PC-3 (cell line): ENCODE data around the gene ADAM12.

Experiments used
- EZH2phosphoT487 ChIP-seq: fragments of 300-600 bp; sonication (generic); IDR thresholded peaks from 2 replicates; pipeline ENCODE4 v1.6.1; 2018; ENCODE audit warnings: mild to moderate bottlenecking, antibody characterized with exemption, low read length, borderline replicate concordance
- TF ChIP-seq, protein P1 (sequence below): fragments of 300-600 bp; sonication (generic); conservative IDR thresholded peaks from 2 replicates; pipeline ENCODE4 v1.5.1; 2017; ENCODE audit warnings: antibody characterized with exemption, low read depth, mild to moderate bottlenecking, low read length

DNA sequence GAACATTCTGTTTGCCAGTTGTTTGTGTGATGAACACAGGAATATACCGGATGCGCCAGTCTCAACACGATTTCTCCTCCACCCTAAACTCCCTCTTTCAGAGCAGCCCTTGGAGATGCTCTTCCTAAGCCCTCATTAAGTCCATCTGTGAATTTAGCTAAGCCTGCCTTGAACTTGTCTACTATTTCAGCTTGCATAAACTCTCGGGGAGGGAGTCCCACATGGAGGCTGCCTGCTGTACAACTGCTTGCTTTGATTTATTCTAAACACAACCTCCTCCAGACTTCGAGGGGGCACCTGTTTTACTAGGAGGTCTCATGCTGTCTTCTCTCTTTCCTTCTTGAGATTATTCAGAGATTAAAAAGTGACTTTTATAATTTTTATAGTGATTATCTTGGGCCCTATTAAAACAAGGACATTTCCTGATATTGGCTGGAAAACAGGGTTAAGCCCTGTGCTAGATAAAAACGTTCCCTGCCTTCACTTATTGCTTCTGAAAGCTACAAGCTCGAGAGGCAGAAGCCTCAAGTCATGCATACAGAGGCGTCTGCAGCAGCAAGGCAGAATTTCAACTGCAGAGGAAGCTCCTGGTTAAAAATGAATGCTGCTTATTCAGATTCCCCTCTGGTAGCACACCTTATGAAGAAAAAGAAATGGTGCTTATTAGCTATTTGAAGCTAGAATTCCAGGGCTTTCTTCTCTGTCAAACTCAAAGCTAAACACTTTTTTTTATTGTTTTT, 317.6 kb downstream of the ADAM12 start:
- TF ChIP-seq, protein P1, sequence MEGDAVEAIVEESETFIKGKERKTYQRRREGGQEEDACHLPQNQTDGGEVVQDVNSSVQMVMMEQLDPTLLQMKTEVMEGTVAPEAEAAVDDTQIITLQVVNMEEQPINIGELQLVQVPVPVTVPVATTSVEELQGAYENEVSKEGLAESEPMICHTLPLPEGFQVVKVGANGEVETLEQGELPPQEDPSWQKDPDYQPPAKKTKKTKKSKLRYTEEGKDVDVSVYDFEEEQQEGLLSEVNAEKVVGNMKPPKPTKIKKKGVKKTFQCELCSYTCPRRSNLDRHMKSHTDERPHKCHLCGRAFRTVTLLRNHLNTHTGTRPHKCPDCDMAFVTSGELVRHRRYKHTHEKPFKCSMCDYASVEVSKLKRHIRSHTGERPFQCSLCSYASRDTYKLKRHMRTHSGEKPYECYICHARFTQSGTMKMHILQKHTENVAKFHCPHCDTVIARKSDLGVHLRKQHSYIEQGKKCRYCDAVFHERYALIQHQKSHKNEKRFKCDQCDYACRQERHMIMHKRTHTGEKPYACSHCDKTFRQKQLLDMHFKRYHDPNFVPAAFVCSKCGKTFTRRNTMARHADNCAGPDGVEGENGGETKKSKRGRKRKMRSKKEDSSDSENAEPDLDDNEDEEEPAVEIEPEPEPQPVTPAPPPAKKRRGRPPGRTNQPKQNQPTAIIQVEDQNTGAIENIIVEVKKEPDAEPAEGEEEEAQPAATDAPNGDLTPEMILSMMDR: no peak
- TF ChIP-seq EZH2phosphoT487: no peak
